GM23338 (cell line): ENCODE measurements around the gene ROCK2. TPM values are rescaled to one million over a fixed set of nuclear protein-coding genes. Genes with fewer than 3 reads are reported as not detected.
A peak's percentile ranks its signal among the peaks of the same experiment; 100 is the strongest.
"Not testable (repeated sequence)": the region's sequence is repeated elsewhere in the genome, so short reads cannot be mapped to it uniquely, and the experiment has no call there.

Experiments
- ATAC-seq: fragments of 200-7000 bp; cut with Tn5 transposase; 3 replicates; pipeline ENCODE4 v1.9.1; 2020
- DNase-seq: peaks from one replicate; pipeline ENCODE4 v3.0.0-alpha.2; 2015; ENCODE audit warnings: low spot score
- H2AFZ ChIP-seq: fragments of 200-600 bp; sonication (generic); 2 replicates; pipeline ENCODE4 v1.8.0; 2016; ENCODE audit warnings: antibody characterized with exemption, mild to moderate bottlenecking, moderate library complexity
- H3F3A ChIP-seq: fragments of 200-600 bp; sonication (generic); replicated peaks from 2 replicates; pipeline ENCODE4 v1.8.0; 2017; ENCODE audit warnings: antibody characterized with exemption, mixed run types, low read depth
- H3K27ac ChIP-seq: fragments of 200-600 bp; sonication (generic); 2 replicates; pipeline ENCODE4 v1.6.1; 2016; ENCODE audit warnings: low read depth
- H3K27me3 ChIP-seq: fragments of 200-600 bp; sonication (generic); 2 replicates; pipeline ENCODE4 v1.8.0; 2016; ENCODE audit warnings: mild to moderate bottlenecking, mixed run types, moderate library complexity; ENCODE audit not compliant: insufficient read depth
- H3K36me3 ChIP-seq: fragments of 200-600 bp; sonication (generic); 2 replicates; pipeline ENCODE4 v1.8.0; 2016; ENCODE audit warnings: mild to moderate bottlenecking; ENCODE audit not compliant: insufficient read depth
- H3K4me1 ChIP-seq: fragments of 200-600 bp; sonication (generic); 2 replicates; pipeline ENCODE4 v1.8.0; 2016; ENCODE audit warnings: mild to moderate bottlenecking, moderate library complexity; ENCODE audit not compliant: insufficient read depth
- H3K4me2 ChIP-seq: fragments of 200-600 bp; sonication (generic); 2 replicates; pipeline ENCODE4 v1.7.1; 2017; ENCODE audit warnings: mixed run types
- H3K4me3 ChIP-seq: fragments of 200-600 bp; sonication (generic); 2 replicates; pipeline ENCODE4 v1.6.1; 2016; ENCODE audit warnings: mixed run types
- H3K79me2 ChIP-seq: fragments of 200-600 bp; sonication (generic); replicated peaks from 2 replicates; pipeline ENCODE4 v1.8.0; 2017; ENCODE audit warnings: mild to moderate bottlenecking; ENCODE audit not compliant: insufficient read depth
- H3K9me2 ChIP-seq: fragments of 200-600 bp; sonication (generic); 2 replicates; pipeline ENCODE4 v1.8.0; 2017; ENCODE audit not compliant: insufficient read depth
- H4K20me1 ChIP-seq: fragments of 200-600 bp; sonication (generic); replicated peaks from 2 replicates; pipeline ENCODE4 v1.8.0; 2017; ENCODE audit warnings: mild to moderate bottlenecking; ENCODE audit not compliant: insufficient read depth
- H3K27ac Mint-ChIP-seq: 2 replicates; pipeline ENCODE4 v1.8.0; 2020; ENCODE audit warnings: inconsistent platforms, mild to moderate bottlenecking, moderate library complexity, mixed read lengths
- H3K27me3 Mint-ChIP-seq: 3 replicates; pipeline ENCODE4 v1.8.0; 2022; ENCODE audit warnings: low read depth, mild to moderate bottlenecking, moderate library complexity, mixed read lengths, inconsistent platforms; ENCODE audit not compliant: insufficient read depth, poor library complexity
- H3K36me3 Mint-ChIP-seq: 3 replicates; pipeline ENCODE4 v1.8.0; 2021; ENCODE audit warnings: low read depth, mild to moderate bottlenecking, inconsistent platforms, moderate library complexity, mixed read lengths
- H3K4me1 Mint-ChIP-seq: 3 replicates; pipeline ENCODE4 v1.8.0; 2020; ENCODE audit warnings: mild to moderate bottlenecking, inconsistent platforms, mixed read lengths
- H3K4me3 Mint-ChIP-seq: 3 replicates; pipeline ENCODE4 v1.8.0; 2021; ENCODE audit warnings: moderate library complexity, mild to moderate bottlenecking, inconsistent platforms, mixed read lengths
- H3K9me3 Mint-ChIP-seq: 3 replicates; pipeline ENCODE4 v1.8.0; 2020; ENCODE audit warnings: moderate library complexity, mild to moderate bottlenecking, inconsistent platforms, mixed read lengths
- CREB1 ChIP-seq: fragments of 250-450 bp; sonication (Bioruptor Pico); IDR thresholded peaks from 2 replicates; pipeline ENCODE4 v1.5.0; 2020; ENCODE audit warnings: low read depth, mild to moderate bottlenecking, moderate library complexity
- NANOG ChIP-seq: IDR thresholded peaks from 2 replicates; pipeline ENCODE4 v1.6.1; 2016; ENCODE audit warnings: antibody characterized with exemption, borderline replicate concordance
- polyA plus RNA-seq: library from polyadenylated mRNA; unstranded; fragments of >200 nt; fragmentation: Nextera tagmentation; extraction: Ambion mirVana; gene quantifications from 2 replicates; pipeline ENCODE4 v1.2.1, GENCODE V29; 2016
- total RNA-seq: library from RNA; depleted of rRNA; stranded (reverse); fragments of >200 nt; shearing (Covaris generic); gene quantifications from 2 replicates; pipeline ENCODE4 v1.2.3, GENCODE V29; 2014
- TF ChIP-seq, protein P1 (sequence below): IDR thresholded peaks from one replicate; pipeline ENCODE4 v1.6.1; 2018; ENCODE audit warnings: antibody characterized with exemption; ENCODE audit not compliant: unreplicated experiment
- TF ChIP-seq, protein P2 (sequence below): IDR thresholded peaks from 2 replicates; pipeline ENCODE4 v1.6.1; 2016; ENCODE audit warnings: antibody characterized with exemption

Gene ROCK2
- total and polyA plus RNA-seq, 2 experiments from 2014 or later: 16.4 to 28.0 TPM

DNA sequence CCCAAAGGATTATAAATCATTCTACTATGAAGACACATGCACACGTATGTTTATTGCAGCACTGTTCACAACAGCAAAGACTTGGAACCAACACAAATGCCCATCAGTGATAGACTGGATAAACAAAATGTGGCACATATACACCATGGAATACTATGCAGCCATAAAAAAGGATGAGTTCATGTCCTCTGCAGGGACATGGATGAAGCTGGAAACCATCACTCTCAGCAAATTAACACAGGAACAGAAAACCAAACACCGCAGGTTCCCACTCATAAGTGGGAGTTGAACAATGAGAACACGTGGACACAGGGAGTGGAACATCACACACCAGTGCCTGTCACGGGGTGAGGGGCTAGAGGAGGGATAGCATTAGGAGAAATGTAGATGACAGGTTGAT is 92.0 kb downstream of the ROCK2 start:
- not testable (repeated sequence) for ATAC-seq, H3K27me3 Mint-ChIP-seq, H3K27me3 ChIP-seq, DNase-seq, H3K4me3 Mint-ChIP-seq, H3K9me2 ChIP-seq, H3K27ac ChIP-seq, H4K20me1 ChIP-seq, H3K9me3 Mint-ChIP-seq, H3K36me3 ChIP-seq, H3K4me2 ChIP-seq, H3K36me3 Mint-ChIP-seq, H3K4me3 ChIP-seq, H2AFZ ChIP-seq, H3K27ac Mint-ChIP-seq, H3F3A ChIP-seq
- Histone ChIP-seq H3K79me2 (peaks cover 34% of the 10 kb centered on the region), H3K4me1 (0 out of 2 replicates have a peak, but pooled peaks cover 14% of the 10 kb centered on the region)
- peaks cover 18% of the 10 kb centered on the region for H3K4me1 Mint-ChIP-seq

DNA sequence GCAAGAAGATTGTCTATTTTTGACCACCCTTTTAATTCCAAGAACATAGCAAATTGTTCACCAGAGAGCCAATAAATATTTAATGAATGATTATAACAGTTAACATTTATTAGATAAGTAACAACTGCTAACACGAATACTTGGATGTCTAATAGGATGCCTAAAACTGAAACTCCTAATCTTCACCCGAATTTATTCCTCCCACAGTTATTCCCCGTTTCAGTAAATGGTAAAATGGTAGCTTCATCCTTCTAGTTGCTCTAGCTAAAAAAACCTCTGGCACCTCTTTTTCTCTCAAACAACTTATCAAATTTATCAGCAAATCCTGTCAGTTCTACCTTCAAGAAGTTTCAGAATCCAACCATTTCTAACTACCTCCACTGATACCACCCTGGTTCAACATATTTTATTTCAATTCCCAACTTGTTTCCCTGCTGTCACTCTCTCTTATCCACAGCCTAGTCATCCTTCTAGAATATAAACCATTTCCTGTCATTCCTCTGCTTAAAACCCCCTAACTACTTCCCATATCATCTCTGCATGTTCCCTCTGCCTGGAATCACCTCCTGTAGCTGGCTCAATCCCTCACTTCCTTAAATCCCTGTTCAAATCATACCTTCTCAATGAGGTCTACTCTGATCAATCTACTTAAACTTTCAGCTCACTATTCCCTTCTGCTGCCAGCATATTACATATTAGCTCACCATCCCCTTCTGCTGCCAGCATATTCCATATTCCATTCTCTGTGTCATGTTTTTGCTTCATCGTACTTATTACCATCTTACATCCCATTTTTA is 93.8 kb downstream of the ROCK2 start:
- H3K4me1 Mint-ChIP-seq: peaks cover 12% of the 10 kb centered on the region
- Histone ChIP-seq H3K27me3 (no peaks in the 10 kb centered on the region), H3K79me2 (peaks cover 34% of the 10 kb centered on the region), H3K4me3 (no peak overlapping the region), H3K36me3 (no peaks in the 10 kb centered on the region), H2AFZ (no peak overlapping the region), H3K4me2 (no peak overlapping the region), H3K9me2 (no peaks in the 10 kb centered on the region), H3F3A (no peaks in the 10 kb centered on the region), H3K27ac (no peak overlapping the region), H4K20me1 (peaks cover 5% of the 10 kb centered on the region), H3K4me1 (0 out of 2 replicates have a peak, but pooled peaks cover 11% of the 10 kb centered on the region)
- peaks cover 3% of the 10 kb centered on the region; the same call in 2 of the 3 replicates for H3K36me3 Mint-ChIP-seq
- no peak overlapping the region for H3K4me3 Mint-ChIP-seq
- TF ChIP-seq, protein P1, sequence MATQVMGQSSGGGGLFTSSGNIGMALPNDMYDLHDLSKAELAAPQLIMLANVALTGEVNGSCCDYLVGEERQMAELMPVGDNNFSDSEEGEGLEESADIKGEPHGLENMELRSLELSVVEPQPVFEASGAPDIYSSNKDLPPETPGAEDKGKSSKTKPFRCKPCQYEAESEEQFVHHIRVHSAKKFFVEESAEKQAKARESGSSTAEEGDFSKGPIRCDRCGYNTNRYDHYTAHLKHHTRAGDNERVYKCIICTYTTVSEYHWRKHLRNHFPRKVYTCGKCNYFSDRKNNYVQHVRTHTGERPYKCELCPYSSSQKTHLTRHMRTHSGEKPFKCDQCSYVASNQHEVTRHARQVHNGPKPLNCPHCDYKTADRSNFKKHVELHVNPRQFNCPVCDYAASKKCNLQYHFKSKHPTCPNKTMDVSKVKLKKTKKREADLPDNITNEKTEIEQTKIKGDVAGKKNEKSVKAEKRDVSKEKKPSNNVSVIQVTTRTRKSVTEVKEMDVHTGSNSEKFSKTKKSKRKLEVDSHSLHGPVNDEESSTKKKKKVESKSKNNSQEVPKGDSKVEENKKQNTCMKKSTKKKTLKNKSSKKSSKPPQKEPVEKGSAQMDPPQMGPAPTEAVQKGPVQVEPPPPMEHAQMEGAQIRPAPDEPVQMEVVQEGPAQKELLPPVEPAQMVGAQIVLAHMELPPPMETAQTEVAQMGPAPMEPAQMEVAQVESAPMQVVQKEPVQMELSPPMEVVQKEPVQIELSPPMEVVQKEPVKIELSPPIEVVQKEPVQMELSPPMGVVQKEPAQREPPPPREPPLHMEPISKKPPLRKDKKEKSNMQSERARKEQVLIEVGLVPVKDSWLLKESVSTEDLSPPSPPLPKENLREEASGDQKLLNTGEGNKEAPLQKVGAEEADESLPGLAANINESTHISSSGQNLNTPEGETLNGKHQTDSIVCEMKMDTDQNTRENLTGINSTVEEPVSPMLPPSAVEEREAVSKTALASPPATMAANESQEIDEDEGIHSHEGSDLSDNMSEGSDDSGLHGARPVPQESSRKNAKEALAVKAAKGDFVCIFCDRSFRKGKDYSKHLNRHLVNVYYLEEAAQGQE: no peak
- no peak for TF ChIP-seq NANOG
- no peak for TF ChIP-seq CREB1
- TF ChIP-seq, protein P2, sequence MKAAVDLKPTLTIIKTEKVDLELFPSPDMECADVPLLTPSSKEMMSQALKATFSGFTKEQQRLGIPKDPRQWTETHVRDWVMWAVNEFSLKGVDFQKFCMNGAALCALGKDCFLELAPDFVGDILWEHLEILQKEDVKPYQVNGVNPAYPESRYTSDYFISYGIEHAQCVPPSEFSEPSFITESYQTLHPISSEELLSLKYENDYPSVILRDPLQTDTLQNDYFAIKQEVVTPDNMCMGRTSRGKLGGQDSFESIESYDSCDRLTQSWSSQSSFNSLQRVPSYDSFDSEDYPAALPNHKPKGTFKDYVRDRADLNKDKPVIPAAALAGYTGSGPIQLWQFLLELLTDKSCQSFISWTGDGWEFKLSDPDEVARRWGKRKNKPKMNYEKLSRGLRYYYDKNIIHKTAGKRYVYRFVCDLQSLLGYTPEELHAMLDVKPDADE: no peak
- peak overlapping the region; percentile 13; the same call in 1 of the 2 replicates for H3K27ac Mint-ChIP-seq
- no peaks in the 10 kb centered on the region for H3K27me3 Mint-ChIP-seq
- DNase-seq: no peak
- no peak for ATAC-seq
- peaks cover 3% of the 10 kb centered on the region; the same call in 2 of the 3 replicates for H3K9me3 Mint-ChIP-seq
